CD4-positive, alpha-beta T cell treated with Interleukin-2 at 100 ng/mL for 4 hours (primary cell): Measurements from ENCODE around the gene RPS16.
"Not testable (repeated sequence)": the region's sequence is repeated elsewhere in the genome, so short reads cannot be mapped to it uniquely, and the experiment has no call there.

ENCODE experiments used
- DNase-seq: peaks from one replicate; pipeline ENCODE4 v3.0.0-alpha.2; 2020; ENCODE audit warnings: low spot score

The RPS16 gene

DNA sequence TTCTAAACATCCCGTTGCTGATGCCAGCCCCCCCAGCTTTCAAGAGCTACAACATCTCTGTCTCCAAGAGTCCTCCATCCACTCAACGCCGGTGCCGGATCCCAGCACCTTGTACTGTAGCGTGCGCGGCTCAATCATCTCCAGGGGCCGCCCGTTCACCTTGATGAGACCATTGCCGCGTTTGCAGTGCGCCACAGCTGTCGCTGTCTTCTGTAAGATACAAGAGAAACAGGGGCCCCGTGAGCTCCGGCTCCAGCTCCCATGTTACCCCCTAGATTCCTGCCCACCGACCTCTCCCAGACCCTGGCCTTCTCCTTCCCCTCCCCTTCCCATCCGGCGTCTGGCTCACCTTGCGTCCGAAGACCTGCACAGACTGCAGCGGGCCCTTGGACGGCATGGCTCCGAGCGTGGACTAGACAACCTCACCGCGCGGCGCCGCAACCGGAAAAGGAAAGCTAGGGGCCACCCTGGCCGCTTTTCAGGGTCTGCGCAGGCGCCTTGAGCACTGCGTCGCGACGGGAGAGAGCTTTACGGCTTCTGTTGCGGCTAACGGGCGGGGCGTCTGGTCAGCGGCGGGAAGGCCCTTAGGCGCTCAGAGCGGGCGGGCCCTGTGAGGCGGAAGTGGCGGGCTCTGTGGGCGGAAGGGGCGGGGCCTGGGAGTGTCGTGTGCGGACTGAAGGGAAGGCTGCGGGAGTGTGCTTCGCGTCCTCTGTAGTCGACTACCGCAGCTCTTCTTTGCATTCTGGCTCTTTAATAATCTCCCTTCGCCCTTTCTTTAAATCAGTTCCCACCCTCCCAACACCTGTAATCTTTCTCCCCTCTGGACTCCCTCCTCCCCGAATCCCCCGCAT is at the start of gene RPS16:
Gene RPS16, minus strand, starts transcription at position 451 of the 851 bp plus-strand sequence. Its CDS starts 54 bp downstream, at position 397.
- peak; percentile 99 for DNase-seq

DNA sequence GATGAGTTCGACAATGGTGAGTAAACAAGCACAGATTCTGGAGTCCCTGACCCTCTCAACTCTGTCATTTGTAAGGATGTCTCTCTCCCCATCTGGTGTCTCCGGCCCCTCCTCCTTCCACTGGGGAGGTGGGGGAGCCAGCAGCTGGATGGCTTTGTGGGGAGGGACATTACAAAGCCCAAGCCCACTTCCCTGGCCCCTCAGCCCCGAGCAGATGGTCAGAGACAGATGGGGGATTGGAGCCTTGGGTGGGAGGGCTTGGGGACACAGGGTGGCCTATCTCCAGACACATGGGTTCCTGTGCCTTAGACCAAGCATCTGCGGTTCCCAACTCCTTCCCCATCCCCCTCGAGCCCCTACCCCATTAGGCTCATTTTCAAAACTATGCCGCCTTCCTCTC is 47.4 kb upstream of the RPS16 start:
- DNase-seq = no peak

DNA sequence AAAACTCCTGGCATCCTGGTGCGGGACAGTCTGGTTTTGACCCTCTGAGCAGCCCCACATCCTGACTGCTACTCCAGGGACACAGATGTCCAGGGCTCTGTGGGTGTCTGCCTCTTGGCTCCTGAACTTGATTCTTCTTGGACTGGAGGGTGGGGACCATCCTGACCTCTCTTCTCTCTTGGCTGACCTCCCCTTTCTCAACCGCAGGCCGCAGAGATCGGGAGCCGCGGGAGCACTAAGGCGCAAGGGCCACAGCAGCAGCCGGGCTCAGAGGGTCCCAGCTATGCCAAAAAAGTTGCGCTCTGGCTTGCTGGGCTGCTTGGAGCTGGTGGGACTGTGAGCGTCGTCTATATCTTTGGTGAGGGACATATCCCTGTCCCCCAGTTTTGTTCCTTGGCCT is 45.9 kb upstream of the RPS16 start:
- DNase-seq = no peak

DNA sequence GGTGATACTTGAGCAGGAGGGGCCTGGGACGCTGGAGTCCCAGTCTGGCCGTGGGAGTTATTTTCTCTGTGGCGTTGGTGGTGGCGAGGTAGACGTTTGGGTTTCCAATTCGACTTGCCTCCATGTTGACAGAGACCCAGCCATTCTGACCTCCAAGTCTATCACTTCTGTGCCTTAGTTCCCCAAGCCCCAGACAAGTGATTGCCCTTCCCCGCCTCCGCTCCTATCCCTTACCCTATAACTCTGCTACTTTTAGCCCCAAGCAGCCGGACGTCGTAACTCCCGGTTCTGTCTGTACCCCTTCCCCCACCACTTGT is 45.4 kb upstream of the RPS16 start:
- no peak for DNase-seq

DNA sequence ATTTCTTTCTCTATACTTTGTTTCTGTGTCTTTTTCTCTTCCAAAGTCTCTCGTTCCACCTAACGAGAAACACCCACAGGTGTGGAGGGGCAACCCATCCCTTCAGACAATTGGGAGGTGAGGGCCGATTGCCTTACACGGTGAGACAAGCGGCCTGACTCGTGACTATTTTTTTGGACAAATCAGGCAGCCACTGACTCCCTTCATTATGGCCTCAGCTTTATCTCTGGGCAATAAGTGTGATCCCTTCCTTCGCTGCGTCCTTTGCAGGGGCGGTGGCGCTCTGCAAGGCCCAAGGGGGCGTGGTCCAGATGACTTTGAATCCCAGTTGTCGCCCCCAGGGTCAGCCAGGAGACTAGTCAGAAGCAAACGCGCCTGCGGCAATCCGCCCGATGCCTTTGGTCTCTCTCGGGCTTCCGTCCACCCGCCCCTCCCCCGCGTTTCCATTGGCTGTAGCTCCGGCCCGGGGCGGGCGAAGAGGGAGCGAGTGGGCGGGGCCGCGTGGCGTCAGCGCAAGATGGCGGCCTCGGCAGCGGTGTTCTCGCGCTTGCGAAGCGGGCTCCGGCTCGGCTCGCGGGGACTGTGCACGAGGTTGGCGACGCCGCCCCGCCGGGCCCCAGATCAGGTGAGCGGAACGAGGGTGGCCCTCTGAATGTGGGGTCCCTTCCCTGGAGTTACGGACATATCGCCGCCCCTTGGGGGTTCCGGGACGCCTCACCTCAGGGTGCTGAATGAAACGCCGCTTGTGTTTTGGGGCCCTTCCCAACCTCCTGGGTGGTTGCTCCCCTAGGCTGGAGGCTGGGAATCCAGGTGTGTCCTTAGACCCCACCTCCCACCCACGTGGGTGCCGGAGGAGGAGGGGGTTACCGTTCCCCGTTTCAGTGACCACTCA is 44.8 kb upstream of the RPS16 start, which contains the start of gene TIMM50:
Gene TIMM50, plus strand, starts transcription at position 502 of the 892 bp plus-strand sequence. Its CDS starts 16 bp downstream, at position 518.
- DNase-seq = peak; percentile 96

DNA sequence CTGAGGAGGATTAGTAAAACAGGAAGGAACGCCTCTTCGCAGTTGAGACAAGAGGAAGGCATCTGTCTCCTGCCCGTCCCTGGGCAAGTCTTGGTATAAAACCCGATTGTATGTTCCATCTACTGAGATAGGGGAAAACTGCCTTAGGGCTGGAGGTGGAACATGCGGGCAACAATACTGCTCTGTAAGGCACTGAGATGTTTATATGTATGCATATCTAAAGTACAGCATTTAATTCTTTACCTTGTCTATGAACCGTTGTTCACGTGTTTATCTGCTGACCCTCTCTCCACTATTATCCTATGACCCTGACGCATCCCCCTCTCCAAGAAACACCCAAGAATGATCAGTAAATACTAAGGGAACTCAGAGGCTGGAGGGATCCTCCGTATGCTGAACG is 44.2 kb upstream of the RPS16 start:
- no peak for DNase-seq

DNA sequence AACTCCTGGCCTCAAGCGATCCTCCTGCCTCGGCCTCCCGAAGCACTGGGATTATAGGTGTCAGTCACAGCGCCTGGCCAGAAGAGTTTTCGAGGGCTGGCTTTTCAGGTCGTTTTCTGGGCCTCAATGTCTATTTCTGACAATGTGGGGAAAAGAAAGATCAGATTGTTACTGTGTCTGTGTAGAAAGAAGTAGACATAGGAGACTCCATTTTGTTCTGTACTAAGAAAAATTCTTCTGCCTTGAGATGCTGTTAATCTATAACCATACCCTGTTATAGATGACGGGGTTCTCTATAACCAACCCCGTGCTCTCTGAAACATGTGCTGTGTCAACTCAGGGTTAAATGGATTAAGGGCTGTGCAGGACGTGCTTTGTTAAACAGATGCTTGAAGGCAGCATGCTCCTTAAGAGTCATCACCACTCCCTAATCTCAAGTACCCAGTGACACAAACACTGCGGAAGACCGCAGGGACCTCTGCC is 43.6 kb upstream of the RPS16 start:
- DNase-seq = not testable (repeated sequence)

DNA sequence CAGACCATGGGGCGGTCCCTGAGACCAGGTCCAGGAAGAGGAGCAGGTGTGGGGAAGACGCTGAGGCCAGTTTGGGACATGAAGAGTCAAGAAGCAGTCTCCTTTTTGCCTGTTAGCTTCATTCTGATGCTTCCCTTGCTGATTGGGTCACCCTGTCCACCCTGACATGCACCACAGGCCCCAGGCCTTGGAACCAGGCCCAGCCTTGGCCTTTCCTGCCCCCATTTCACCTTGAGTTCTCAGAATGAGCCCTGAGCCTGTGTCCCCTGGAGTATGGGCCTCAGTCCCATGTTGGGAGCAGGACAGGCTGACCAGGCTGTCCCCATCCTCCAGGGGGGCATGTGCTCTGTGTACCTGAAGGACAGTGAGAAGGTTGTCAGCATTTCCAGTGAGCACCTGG is 40.0 kb upstream of the RPS16 start:
- DNase-seq = no peak

DNA sequence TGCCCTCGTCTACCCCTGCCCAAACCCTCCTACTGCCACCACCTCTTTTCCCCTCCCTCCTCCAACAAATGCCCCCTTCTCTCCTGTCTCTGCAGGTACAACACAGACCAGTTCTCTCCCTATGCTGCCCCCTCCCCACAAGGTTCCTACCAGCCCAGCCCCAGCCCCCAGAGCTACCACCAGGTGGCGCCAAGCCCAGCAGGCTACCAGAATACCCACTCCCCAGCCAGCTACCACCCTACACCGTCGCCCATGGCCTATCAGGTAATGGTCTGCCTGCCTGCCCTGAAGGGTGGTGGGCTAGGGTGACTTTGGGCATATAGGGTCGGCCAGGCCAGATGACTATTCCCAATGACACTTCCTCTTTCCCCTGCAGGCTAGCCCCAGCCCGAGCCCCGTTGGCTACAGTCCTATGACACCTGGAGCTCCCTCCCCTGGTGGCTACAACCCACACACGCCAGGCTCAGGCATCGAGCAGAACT is 38.4 kb upstream of the RPS16 start:
- peak; percentile 71 for DNase-seq

DNA sequence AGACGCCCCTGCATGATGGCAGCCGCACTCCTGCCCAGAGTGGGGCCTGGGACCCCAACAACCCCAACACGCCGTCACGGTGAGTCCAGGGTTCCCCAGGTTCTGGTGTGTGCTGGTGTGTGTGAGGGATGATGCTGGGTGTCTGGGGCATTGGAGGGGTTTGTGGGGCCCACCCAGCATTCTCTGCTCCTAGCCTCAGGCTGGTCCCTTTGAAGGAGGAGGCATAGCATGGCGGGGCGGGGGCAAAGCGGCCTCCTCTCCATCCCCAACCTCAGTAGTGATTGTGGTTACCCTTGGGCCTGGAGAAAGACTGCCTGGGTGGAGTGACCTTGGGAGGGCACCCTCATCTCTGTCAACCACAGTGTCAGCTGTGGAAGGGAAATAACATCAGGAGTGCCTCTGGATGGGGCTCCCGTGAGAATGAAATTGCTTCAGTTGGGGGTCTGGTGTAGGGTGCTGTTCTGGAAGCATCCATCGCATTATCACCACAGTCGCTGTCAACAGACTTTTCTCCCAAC is 37.8 kb upstream of the RPS16 start:
- no peak for DNase-seq

DNA sequence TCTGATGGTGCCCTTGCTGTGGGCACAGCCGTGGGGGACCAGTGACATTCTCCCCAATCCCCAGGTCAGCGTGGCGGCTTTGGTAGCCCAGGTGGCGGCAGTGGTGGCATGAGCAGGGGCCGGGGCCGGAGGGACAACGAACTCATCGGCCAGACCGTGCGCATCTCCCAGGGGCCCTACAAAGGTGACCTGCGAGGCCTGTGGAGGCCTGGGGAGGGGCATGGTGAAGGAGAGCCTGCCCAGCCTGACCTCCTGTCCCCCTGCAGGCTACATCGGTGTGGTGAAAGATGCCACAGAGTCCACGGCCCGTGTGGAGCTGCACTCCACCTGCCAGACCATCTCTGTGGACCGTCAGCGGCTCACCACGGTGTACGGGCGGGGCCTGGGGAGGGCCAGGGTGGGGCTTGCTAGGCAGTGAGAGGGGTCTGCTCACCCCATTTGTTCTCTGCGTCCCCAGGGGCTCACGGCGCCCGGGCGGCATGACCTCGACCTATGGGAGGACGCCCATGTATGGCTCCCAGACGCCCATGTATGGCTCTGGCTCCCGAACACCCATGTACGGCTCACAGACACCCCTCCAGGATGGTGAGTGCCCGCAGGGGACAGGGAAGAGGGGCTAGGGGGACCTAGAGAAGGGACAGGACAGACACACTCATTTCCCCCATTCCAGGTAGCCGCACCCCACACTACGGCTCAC is 37.1 kb upstream of the RPS16 start:
- DNase-seq = no peak

DNA sequence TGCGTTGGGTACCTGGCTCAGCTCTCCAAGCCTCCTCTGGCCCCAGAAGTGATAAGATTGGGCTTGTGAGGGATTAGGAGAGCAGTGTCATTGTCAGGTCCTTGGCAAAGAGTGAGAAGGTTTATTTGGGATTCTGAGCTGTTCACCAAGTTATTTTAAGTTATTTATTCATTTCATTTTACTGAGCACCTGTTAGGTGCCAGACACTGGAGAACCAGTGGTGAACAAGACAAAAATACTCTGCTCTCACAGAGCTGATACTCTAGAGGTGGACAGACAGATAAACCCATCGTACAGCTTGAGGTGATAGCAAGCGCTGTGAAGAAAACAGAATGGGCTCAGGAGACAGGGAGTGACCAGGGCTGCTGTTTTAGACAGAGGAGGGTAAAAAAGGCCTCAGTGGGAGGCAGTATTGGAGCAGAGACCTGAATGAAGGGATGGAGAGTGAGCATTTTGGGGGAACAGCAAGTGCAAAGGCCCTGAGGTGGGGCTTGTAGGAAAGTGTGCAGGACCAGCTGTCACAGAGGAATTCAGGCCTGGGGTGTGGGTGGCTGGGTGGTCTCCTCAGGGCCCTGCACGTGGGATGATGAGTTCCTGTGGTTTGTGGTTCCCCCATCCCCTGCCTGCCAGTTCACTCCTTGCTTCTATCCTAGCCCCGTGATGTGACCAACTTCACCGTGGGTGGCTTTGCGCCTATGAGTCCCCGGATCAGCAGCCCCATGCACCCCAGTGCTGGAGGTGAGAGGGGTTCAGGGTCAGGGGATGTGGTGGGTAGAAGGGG is 36.2 kb upstream of the RPS16 start:
- no peak for DNase-seq

DNA sequence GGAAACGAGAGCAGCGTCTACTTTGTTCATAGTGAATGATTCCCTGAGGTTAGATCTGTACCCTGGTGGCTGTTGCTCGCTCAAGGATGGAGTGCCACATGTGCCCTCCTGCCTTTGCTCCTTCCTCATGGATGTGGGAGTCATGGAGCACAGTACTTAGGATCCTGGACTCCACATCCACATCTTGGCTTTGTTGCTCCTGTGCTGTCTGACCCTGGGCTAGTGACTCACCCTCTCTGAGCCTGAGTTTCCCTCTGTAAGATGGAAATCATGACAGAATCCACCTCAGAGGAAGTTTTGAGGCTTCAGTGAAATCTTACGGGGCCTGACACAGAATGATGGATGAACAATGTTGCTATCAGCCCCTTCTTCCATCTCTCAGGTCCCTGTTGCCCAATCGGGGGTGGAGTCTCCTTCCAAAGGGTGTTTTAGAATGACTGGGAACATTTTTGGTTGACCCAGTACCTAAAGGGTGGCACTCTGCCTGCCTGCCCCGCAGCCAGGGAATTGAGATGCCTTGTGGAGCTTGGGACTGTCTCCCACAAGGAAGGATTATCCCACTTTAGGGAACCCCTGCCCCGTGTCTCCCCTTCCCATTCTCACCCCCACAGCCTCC is 35.1 kb upstream of the RPS16 start:
- DNase-seq = no peak

DNA sequence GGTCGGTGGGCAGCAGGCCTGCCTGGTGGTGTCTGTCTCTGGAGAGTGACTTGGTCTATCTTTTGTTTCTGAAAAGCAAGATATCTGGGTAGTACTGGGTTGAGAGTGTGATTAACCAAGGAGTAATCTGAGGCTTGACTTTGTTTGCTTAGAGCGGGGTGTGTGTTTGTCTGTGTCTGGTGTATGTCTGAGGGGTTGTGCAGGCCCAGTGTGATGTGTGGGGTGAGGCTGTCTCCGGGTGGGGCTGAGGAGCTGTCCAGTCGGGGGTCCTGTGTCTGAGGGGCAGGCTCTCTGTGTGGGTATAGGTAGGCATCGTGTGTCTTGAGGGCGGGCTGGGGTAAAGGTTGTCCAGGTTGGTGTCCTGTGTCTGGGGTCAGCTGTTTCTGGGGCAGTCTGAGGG is 33.8 kb upstream of the RPS16 start:
- no peak for DNase-seq

DNA sequence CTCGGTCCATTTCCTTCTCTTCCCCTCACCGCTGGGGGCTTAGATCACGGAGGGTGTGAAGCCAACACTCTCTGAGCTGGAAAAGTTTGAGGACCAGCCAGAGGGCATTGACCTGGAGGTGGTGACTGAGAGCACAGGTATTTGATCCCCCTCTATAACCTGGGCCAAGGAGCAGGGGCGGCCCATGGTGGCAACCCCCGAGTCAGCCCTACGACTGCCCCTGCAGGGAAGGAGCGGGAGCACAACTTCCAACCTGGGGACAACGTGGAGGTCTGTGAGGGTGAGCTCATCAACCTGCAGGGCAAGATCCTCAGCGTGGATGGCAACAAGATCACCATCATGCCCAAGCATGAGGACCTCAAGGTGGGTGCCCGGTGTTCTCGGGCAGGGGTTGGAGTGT is 33.3 kb upstream of the RPS16 start:
- DNase-seq = no peak

DNA sequence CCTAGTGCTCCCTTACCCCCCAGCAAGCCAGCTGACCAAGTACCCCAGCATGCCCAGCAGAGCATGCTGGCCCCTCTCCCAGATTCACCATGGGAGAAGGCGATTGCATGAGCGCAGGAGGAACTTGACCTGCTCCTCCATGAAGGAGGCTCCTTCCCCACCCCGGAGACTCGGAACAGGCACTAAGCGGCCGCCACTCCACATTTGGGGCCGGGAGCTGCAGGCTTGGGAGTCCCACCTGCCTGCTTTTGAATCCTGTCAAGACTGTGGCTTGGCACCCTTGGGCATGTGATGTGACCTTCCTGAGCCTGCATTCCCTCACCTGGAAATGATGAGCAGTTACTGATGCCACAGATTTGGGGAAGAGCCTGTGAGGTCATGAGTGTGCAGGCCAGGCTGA is 32.2 kb upstream of the RPS16 start:
- DNase-seq = no peak

DNA sequence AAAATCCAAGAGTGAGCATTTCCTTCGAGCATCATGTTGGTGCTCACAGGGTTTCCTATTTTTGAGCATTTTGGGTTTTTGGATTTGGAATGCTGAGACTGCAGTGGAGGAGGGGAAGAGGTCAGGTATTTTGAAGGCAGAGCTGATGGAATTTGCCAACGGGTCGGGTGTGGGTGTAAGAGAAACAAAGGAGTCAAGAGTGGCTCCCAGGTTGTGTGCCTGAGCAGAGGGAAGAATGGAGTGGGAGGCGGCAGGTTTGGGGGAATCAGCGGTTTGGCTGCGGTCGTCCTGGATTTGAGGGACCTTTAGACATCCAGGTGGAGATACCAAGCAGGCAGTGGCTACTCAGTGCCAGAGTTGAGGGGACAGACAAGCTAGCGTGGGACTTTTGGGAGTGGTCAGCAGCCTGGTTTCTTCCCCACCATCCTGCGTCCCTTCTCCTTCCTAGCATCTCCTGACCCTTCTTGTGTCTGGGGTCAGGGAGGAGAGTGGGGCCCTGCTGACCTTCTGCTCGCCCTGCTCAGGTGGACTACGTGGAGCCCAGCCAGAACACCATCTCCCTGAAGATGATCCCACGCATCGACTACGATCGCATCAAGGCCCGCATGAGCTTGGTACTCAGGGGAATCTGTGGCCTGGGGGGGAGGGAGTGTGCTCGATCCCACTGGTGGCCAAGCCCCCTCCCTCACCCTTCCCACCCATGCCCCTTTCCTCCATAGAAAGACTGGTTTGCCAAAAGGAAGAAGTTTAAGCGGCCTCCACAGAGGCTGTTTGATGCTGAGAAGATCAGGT is 30.4 kb upstream of the RPS16 start:
- DNase-seq = no peak

DNA sequence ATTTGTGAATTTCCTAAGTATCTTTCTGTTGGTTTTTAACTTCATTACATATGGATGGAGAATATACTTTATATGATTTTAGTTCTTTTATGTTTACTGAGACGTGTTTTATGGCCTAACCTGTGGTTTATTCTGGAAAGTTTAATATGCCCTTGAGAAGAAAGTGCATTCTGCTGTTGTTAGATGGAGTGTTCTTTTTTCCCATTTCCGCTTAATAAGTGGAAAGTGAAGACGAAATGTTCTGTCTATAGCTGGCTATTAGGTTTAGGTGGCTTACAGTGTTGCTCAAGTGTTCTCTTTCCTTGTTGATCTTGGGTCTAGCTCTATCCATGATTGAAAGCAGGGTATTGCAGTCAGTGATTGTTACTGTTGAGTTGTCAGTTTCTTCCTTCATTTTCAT is 27.7 kb upstream of the RPS16 start:
- DNase-seq = no peak

DNA sequence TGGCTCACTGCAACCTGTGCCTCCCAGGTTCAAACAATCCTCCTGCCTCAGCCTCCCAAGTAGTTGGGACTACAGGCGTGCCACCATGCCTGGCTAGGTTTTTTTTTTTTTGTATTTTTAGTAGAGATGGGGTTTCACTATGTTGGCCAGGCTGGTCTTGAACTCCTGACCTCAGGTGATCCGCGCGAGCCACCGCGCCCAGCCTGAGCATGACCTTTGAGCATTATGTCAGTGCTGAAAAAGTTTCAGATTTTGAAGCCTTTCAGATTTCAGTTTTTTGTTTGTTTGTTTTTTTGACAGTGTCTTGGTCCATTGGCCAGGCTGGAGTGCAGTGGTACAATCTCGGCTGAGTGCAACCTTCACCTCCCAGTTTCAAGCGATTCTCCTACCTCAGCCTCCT is 15.5 kb upstream of the RPS16 start:
- not testable (repeated sequence) for DNase-seq
